GM18867 (cell line): ENCODE data around the gene LRRC3.

Experiments
- ATAC-seq: cut with Tn5 transposase; IDR thresholded peaks from one replicate; pipeline ENCODE4 v1.9.1; 2021; ENCODE audit warnings: mild to moderate bottlenecking, moderate library complexity; ENCODE audit not compliant: unreplicated experiment

LRRC3 gene

DNA sequence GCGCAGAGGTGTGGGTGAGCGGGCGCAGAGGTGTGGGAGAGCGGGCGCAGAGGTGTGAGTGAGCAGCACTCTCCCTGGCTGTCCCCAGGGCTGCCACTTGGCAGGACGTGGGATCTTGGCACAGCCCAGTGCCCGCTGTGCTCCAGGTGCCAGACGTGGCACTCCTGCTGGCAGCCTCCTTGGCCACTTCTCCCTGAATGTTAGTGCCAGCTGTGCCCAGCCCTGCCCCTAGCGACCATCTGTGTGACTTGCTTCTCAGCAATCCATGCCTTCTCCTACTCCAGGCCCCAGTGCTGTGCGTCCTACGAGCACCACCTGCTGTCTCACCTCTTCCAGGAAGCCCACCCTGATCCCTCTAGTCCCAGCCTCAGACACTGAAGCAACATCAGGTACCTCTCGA is 54.2 kb downstream of the LRRC3 start:
- ATAC-seq = no peak

DNA sequence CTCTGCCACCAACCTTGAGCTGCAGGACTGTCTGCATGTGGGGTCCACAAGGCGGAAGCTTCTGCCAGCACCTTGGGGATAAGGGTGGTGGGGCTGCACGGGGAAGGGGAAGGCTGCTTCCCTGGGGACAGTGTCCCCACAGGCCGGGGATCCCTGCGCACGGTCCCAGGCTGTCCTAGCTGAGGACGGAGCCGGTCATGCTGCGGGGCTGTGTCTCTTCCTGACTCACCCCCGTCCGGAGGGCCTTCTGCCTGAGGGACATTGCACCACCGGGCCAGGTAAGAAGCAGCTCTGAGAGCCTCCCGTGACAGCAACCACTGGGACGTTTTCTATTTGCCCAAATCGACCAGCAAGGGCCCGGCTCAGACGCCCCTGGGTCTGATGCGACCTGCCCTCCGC is 54.8 kb downstream of the LRRC3 start:
- no peak for ATAC-seq

DNA sequence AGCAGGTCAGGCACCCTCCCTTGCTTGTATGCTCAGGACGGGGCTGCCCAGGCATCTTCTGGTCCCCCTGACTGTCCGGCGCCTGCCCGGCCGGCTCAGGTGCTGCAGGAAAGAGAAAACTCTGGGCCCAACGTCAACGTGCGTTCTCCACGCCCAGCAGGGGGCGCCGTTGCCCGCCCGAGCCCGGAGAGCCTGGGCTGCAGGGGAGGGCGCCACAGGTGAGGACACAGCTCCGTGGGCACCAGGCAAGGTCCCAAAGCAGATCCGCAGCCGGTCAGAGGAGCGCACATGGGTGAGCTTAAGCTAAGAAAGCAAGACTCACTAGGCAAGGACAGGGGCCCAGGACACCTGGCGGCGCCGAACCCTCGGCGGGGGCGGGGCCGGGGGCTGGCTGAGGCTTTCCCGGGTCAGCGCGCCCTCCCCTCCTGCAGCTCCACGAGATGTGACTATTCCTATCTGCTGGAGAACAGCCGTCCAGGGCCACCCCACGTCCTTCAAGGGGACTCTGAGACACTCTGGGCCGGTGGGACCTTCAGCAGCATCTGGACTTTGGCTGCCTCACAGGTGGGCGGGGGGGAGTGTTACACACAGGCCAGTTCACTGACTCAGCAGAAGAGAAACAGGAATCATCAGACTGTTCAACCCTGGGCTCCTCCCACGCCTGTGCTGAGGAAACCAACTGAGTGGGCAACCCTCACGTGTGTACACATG is 55.4 kb downstream of the LRRC3 start:
- no peak for ATAC-seq

DNA sequence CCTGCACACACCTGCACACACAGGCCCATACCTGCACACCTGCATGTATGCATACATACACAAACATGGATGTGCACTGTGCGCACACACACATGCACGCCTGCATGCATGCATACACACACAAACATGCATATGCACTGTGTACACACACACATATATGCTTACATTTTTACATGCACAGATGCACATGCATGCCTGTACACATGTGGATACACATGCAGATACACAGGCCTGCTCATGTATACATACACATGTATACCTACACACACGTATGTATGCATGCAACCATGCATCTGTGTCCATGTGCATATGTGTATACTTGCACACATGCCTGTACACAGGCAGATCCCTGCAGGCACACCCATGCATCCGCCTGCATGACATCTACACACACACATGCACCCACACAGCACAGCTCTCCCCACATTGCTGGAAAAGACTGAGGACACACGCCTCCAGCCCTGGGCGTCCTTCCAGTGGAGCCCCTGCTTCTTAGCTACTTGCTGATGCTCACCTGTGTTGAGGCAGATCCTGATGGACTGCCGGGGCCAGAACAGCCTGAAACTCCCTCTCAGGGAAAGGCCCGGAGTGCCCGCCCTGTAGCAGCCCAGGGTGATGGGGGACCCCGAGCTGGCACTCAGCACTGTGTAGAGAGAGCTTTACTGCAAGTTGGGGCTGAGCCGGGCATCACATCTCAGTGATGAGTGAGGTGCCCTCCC is 56.1 kb downstream of the LRRC3 start:
- ATAC-seq = no peak
